Thyroid gland (tissue), 4 donors: ENCODE data around the gene PPM1L. TPM values are rescaled to one million over a fixed set of nuclear protein-coding genes. Genes with fewer than 3 reads are reported as not detected.

Source experiments
- DNase-seq, 2 donors: peaks; one replicate each; pipeline ENCODE4 v3.0.0-alpha.2; 2019
- H3K27ac ChIP-seq, 3 donors: fragments of 200-600 bp; sonication (generic); 1 replicate in 2 of 3; 2 replicates in 1 of 3; pipeline ENCODE4 v1.5.1; 2016 to 2019; ENCODE audit warnings: mild to moderate bottlenecking in 1 of 3, moderate library complexity in 1 of 3
- H3K27me3 ChIP-seq: fragments of 200-600 bp; sonication (generic); one replicate; pipeline ENCODE4 v1.5.1; 2019
- H3K36me3 ChIP-seq, 2 donors: fragments of 200-600 bp; sonication (generic); one replicate each; pipeline ENCODE4 v1.5.1; 2016 to 2019
- H3K4me1 ChIP-seq, 2 donors: fragments of 200-600 bp; sonication (generic); one replicate each; pipeline ENCODE4 v1.5.1; 2017 to 2019
- H3K4me3 ChIP-seq, 3 donors: fragments of 200-600 bp; sonication (generic); replicated peaks in 1 of 3; 1 replicate in 2 of 3; 2 replicates in 1 of 3; pipeline ENCODE4 v1.5.1; 2016; ENCODE audit warnings: mild to moderate bottlenecking in 1 of 3
- H3K9me3 ChIP-seq: fragments of 200-600 bp; sonication (generic); one replicate; pipeline ENCODE4 v1.5.1; 2017
- CTCF ChIP-seq, 6 experiments: fragments of 200-600 bp in 3 of 6; fragments of 450-650 bp in 3 of 6; sonication (generic) in 3 of 6; IDR thresholded peaks; one replicate each; pipeline ENCODE4 v1.5.1; 2016 to 2019; ENCODE audit warnings: antibody characterized with exemption in 6 of 6, mild to moderate bottlenecking in 2 of 6, inconsistent platforms in 1 of 6, moderate library complexity in 1 of 6
- POLR2A ChIP-seq, 2 donors: fragments of 450-650 bp; IDR thresholded peaks; one replicate each; pipeline ENCODE4 v1.6.1; 2017; ENCODE audit warnings: antibody characterized with exemption in 2 of 2, mild to moderate bottlenecking in 2 of 2, moderate library complexity in 1 of 2
- WGBS, 2 donors: methylation state at CpG; one replicate each; pipeline ENCODE4 v1.1.5; 2017; 5-methylcytosine and 5-hydroxymethylcytosine counted together
- intact Hi-C: fragments of 100-400 bp; cut with DNase I; formaldehyde crosslinking; loops from one replicate; pipeline ENCODE4 v1.15.1; 2023
- total RNA-seq, 4 donors: library from RNA; depleted of rRNA; stranded (reverse); fragments of >200 nt; gene quantifications; one replicate each; pipeline ENCODE4 v1.2.3, GENCODE V29; 2016

Gene PPM1L
- total RNA-seq, 4 donors from 2014 or later = 47.2 to 77.4 (median 50.4) TPM

GRCh38 chr3:160826408-160826807, 70.4 kb downstream of the PPM1L start:
- no peak for DNase-seq
- TF ChIP-seq POLR2A (IDR thresholded peaks at IDR 0.05) = no peak
- TF ChIP-seq CTCF (IDR thresholded peaks at IDR 0.05) = no peak
- intact Hi-C loops = no loop called here
- no peaks in the 10 kb centered on the region for H3K9me3 ChIP-seq
- no peaks in the 10 kb centered on the region for H3K4me1 ChIP-seq
- H3K36me3 ChIP-seq = no peaks in the 10 kb centered on the region
- H3K27me3 ChIP-seq = no peaks in the 10 kb centered on the region
- no peak overlapping the region for H3K4me3 ChIP-seq
- no peak overlapping the region for H3K27ac ChIP-seq

- TF ChIP-seq POLR2A (IDR thresholded peaks at IDR 0.05) (no peak), CTCF (IDR thresholded peaks at IDR 0.05) (no peak)
- intact Hi-C loops = no loop called here
- Histone ChIP-seq H3K4me3 (no peak overlapping the region), H3K27me3 (no peaks in the 10 kb centered on the region), H3K4me1 (no peaks in the 10 kb centered on the region), H3K27ac (no peak overlapping the region), H3K9me3 (no peaks in the 10 kb centered on the region), H3K36me3 (no peaks in the 10 kb centered on the region)
- 66 to 74% methylated on average over 2 of the region's 2 CpGs for WGBS, 2 donors
- no peak for DNase-seq
These were observed 71.0 kb downstream of the PPM1L start for GRCh38 chr3:160826991-160827390.

GRCh38 chr3:160827516-160827915, 71.5 kb downstream of the PPM1L start:
- intact Hi-C loops = no loop called here

GRCh38 chr3:160828880-160829279, 72.8 kb downstream of the PPM1L start:
- H3K9me3 ChIP-seq = no peaks in the 10 kb centered on the region
- DNase-seq = no peak
- no peaks in the 10 kb centered on the region for H3K4me1 ChIP-seq
- intact Hi-C loops = no loop called here
- H3K27ac ChIP-seq = no peak overlapping the region
- no peaks in the 10 kb centered on the region for H3K27me3 ChIP-seq
- no peaks in the 10 kb centered on the region for H3K36me3 ChIP-seq
- H3K4me3 ChIP-seq = no peak overlapping the region
- TF ChIP-seq CTCF (IDR thresholded peaks at IDR 0.05) (no peak), POLR2A (IDR thresholded peaks at IDR 0.05) (no peak)
- WGBS, 2 donors = 95% methylated on average over 3 of the region's 3 CpGs

More at GRCh38 chr3:160827516-160827915, 71.5 kb downstream of the PPM1L start:
- TF ChIP-seq POLR2A (IDR thresholded peaks at IDR 0.05) (no peak), CTCF (IDR thresholded peaks at IDR 0.05) (no peak)
- Histone ChIP-seq H3K4me3 (no peak overlapping the region), H3K4me1 (no peaks in the 10 kb centered on the region), H3K27ac (no peak overlapping the region), H3K9me3 (no peaks in the 10 kb centered on the region), H3K27me3 (no peaks in the 10 kb centered on the region), H3K36me3 (no peaks in the 10 kb centered on the region)
- no peak for DNase-seq
- 80 to 87% methylated on average over 1 of the region's 1 CpG for WGBS, 2 donors

GRCh38 chr3:160829486-160830009, 73.5 kb downstream of the PPM1L start:
- Histone ChIP-seq H3K36me3 (no peaks in the 10 kb centered on the region), H3K27me3 (no peaks in the 10 kb centered on the region), H3K4me1 (no peaks in the 10 kb centered on the region), H3K9me3 (no peaks in the 10 kb centered on the region), H3K4me3 (no peak overlapping the region), H3K27ac (no peak overlapping the region)
- intact Hi-C loops = no loop called here
- 59 to 61% methylated on average over 3 of the region's 3 CpGs for WGBS, 2 donors
- TF ChIP-seq POLR2A (IDR thresholded peaks at IDR 0.05) (no peak), CTCF (IDR thresholded peaks at IDR 0.05) (no peak)
- DNase-seq = no peak
